MM.1S (cell line): ENCODE measurements around the gene UBAC2.

ENCODE experiments used
- EZH2 ChIP-seq: fragments of 300-600 bp; sonication (generic); optimal IDR thresholded peaks from 2 replicates; pipeline ENCODE3; 2017; ENCODE audit warnings: low read depth, mild to moderate bottlenecking, antibody characterized with exemption, low read length, mixed read lengths
- TF ChIP-seq, protein P1 (sequence below): fragments of 300-600 bp; sonication (generic); IDR thresholded peaks from 2 replicates; pipeline ENCODE4 v1.5.1; 2016; ENCODE audit warnings: antibody characterized with exemption, low read length, mixed read lengths

DNA sequence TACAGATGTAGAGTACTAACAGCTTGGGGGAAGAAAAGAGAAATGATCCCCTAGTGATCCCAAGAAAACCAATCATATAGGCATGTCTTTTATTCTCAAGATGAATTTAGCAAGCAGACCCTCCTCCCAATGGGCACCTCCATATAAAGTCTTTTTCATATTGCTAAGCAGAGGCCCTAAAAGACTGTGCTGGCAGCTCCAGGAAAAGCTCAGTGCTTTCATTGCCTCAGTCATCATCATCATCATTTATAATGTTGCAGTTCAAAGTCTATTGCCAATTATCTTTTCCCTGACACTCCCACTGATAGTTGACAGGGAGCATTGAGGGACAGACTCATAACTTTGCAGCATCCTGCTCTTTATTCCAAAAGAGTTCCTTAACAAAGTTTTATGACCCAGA, 93.5 kb downstream of the UBAC2 start:
- no peak for TF ChIP-seq EZH2
- TF ChIP-seq, protein P1, sequence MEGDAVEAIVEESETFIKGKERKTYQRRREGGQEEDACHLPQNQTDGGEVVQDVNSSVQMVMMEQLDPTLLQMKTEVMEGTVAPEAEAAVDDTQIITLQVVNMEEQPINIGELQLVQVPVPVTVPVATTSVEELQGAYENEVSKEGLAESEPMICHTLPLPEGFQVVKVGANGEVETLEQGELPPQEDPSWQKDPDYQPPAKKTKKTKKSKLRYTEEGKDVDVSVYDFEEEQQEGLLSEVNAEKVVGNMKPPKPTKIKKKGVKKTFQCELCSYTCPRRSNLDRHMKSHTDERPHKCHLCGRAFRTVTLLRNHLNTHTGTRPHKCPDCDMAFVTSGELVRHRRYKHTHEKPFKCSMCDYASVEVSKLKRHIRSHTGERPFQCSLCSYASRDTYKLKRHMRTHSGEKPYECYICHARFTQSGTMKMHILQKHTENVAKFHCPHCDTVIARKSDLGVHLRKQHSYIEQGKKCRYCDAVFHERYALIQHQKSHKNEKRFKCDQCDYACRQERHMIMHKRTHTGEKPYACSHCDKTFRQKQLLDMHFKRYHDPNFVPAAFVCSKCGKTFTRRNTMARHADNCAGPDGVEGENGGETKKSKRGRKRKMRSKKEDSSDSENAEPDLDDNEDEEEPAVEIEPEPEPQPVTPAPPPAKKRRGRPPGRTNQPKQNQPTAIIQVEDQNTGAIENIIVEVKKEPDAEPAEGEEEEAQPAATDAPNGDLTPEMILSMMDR, result no peak
